ENCODE data around the gene RCHY1. TPM values are rescaled to one million over a fixed set of nuclear protein-coding genes. Genes with fewer than 3 reads are reported as not detected.

Gene RCHY1
- total RNA-seq, 1 donor from 2014 or later = 35.3 TPM

- no peak for TF ChIP-seq EZH2 (IDR thresholded peaks at IDR 0.05; ENCODE audit: insufficient read depth, low read length)
- no peak for TF ChIP-seq CTCF (IDR thresholded peaks at IDR 0.05; ENCODE audit: insufficient read depth, low read depth, low read length)
- Histone ChIP-seq H4K20me1 (ENCODE audit: insufficient read depth, low read length) (peaks cover 19% of the 10 kb centered on the region), H3K27ac (ENCODE audit: low read depth, low read length) (no peak overlapping the region), H3K27me3 (ENCODE audit: insufficient read depth, low read length) (no peaks in the 10 kb centered on the region), H3K79me2 (ENCODE audit: insufficient read depth, low read length) (peaks cover 39% of the 10 kb centered on the region), H2AFZ (ENCODE audit: low read depth, low read length) (no peak overlapping the region), H3K4me1 (ENCODE audit: insufficient read depth, low read length) (no peaks in the 10 kb centered on the region), H3K36me3 (ENCODE audit: insufficient read depth, low read length) (peaks cover 11% of the 10 kb centered on the region), H3K9me3 (ENCODE audit: insufficient read depth, low read depth, low read length) (no peaks in the 10 kb centered on the region), H3K4me2 (ENCODE audit: low read length) (no peak overlapping the region), H3K4me3 (ENCODE audit: insufficient read depth, low read depth, low read length) (no peak overlapping the region), H3K9ac (ENCODE audit: low read length) (no peak overlapping the region)
- FAIRE-seq (no peak), DNase-seq (ENCODE audit: low read depth) (no peak)
- Mint-ChIP-seq H3K4me1 (ENCODE audit: low read depth, unreplicated experiment) (peaks cover 13% of the 10 kb centered on the region), H3K9me3 (ENCODE audit: unreplicated experiment) (no peaks in the 10 kb centered on the region), H3K4me3 (ENCODE audit: unreplicated experiment) (no peak overlapping the region), H3K36me3 (ENCODE audit: low read depth, unreplicated experiment) (peaks cover 4% of the 10 kb centered on the region), H3K27me3 (ENCODE audit: low read depth, unreplicated experiment) (no peaks in the 10 kb centered on the region), H3K27ac (ENCODE audit: unreplicated experiment) (no peak overlapping the region)
These were observed 8.6 kb downstream of the RCHY1 start for GRCh38 chr4:75505630-75506029.

GRCh38 chr4:75502671-75503070 is 11.5 kb downstream of the RCHY1 start:
- H3K4me3 ChIP-seq (ENCODE audit: insufficient read depth, low read depth, low read length) = no peak overlapping the region
- peaks cover 18% of the 10 kb centered on the region for H3K36me3 ChIP-seq (ENCODE audit: insufficient read depth, low read length)
- H3K27ac Mint-ChIP-seq (ENCODE audit: unreplicated experiment) = no peak overlapping the region
- H3K27me3 Mint-ChIP-seq (ENCODE audit: low read depth, unreplicated experiment) = no peaks in the 10 kb centered on the region
- no peak overlapping the region for H3K27ac ChIP-seq (ENCODE audit: low read depth, low read length)
- H3K4me1 ChIP-seq (ENCODE audit: insufficient read depth, low read length) = no peaks in the 10 kb centered on the region
- H3K9ac ChIP-seq (ENCODE audit: low read length) = no peak overlapping the region
- H3K79me2 ChIP-seq (ENCODE audit: insufficient read depth, low read length) = peaks cover 34% of the 10 kb centered on the region
- H3K4me1 Mint-ChIP-seq (ENCODE audit: low read depth, unreplicated experiment) = peaks cover 2% of the 10 kb centered on the region
- H3K4me3 Mint-ChIP-seq (ENCODE audit: unreplicated experiment) = no peak overlapping the region
- no peak overlapping the region for H2AFZ ChIP-seq (ENCODE audit: low read depth, low read length)
- peaks cover 2% of the 10 kb centered on the region for H3K9me3 Mint-ChIP-seq (ENCODE audit: unreplicated experiment)
- no peak for DNase-seq (ENCODE audit: low read depth)
- H3K36me3 Mint-ChIP-seq (ENCODE audit: low read depth, unreplicated experiment) = peaks cover 17% of the 10 kb centered on the region
- no peak for FAIRE-seq
- no peaks in the 10 kb centered on the region for H3K9me3 ChIP-seq (ENCODE audit: insufficient read depth, low read depth, low read length)
- H3K27me3 ChIP-seq (ENCODE audit: insufficient read depth, low read length) = no peaks in the 10 kb centered on the region
- no peak for TF ChIP-seq CTCF (IDR thresholded peaks at IDR 0.05; ENCODE audit: insufficient read depth, low read depth, low read length)
- no peak for TF ChIP-seq EZH2 (IDR thresholded peaks at IDR 0.05; ENCODE audit: insufficient read depth, low read length)
- no peak overlapping the region for H3K4me2 ChIP-seq (ENCODE audit: low read length)
- peaks cover 17% of the 10 kb centered on the region for H4K20me1 ChIP-seq (ENCODE audit: insufficient read depth, low read length)

GRCh38 chr4:75499900-75500299 is 14.3 kb downstream of the RCHY1 start:
- Histone ChIP-seq H3K27me3 (ENCODE audit: insufficient read depth, low read length) (no peaks in the 10 kb centered on the region), H3K4me1 (ENCODE audit: insufficient read depth, low read length) (no peaks in the 10 kb centered on the region), H3K36me3 (ENCODE audit: insufficient read depth, low read length) (peaks cover 12% of the 10 kb centered on the region), H4K20me1 (ENCODE audit: insufficient read depth, low read length) (peaks cover 22% of the 10 kb centered on the region), H3K27ac (ENCODE audit: low read depth, low read length) (no peak overlapping the region), H3K9ac (ENCODE audit: low read length) (no peak overlapping the region), H3K4me2 (ENCODE audit: low read length) (no peak overlapping the region), H3K79me2 (ENCODE audit: insufficient read depth, low read length) (peaks cover 48% of the 10 kb centered on the region), H3K4me3 (ENCODE audit: insufficient read depth, low read depth, low read length) (no peak overlapping the region), H2AFZ (ENCODE audit: low read depth, low read length) (no peak overlapping the region), H3K9me3 (ENCODE audit: insufficient read depth, low read depth, low read length) (no peaks in the 10 kb centered on the region)
- Mint-ChIP-seq H3K36me3 (ENCODE audit: low read depth, unreplicated experiment) (peaks cover 17% of the 10 kb centered on the region), H3K9me3 (ENCODE audit: unreplicated experiment) (peaks cover 2% of the 10 kb centered on the region), H3K27ac (ENCODE audit: unreplicated experiment) (no peak overlapping the region), H3K4me1 (ENCODE audit: low read depth, unreplicated experiment) (peaks cover 14% of the 10 kb centered on the region), H3K27me3 (ENCODE audit: low read depth, unreplicated experiment) (no peaks in the 10 kb centered on the region), H3K4me3 (ENCODE audit: unreplicated experiment) (no peak overlapping the region)
- no peak for TF ChIP-seq EZH2 (IDR thresholded peaks at IDR 0.05; ENCODE audit: insufficient read depth, low read length)
- no peak for TF ChIP-seq CTCF (IDR thresholded peaks at IDR 0.05; ENCODE audit: insufficient read depth, low read depth, low read length)
- DNase-seq (ENCODE audit: low read depth) = no peak
- no peak for FAIRE-seq
